Ovary (tissue), 3 donors: ENCODE results near the gene UQCRH.

Experiments used
- EP300 ChIP-seq: sonication (generic); formaldehyde crosslinking; IDR thresholded peaks from one replicate; pipeline ENCODE4 v1.6.1; 2017; ENCODE audit warnings: antibody characterized with exemption
- POLR2A ChIP-seq: fragments of 450-650 bp; IDR thresholded peaks from one replicate; pipeline ENCODE4 v1.6.1; 2017; ENCODE audit warnings: antibody characterized with exemption, mild to moderate bottlenecking, moderate library complexity
- TF ChIP-seq, protein P1 (sequence below), 3 donors: fragments of 450-650 bp in 2 of 3; fragments of 200-600 bp in 1 of 3; IDR thresholded peaks; one replicate each; pipeline versions ENCODE4 v1.5.1 to v1.8.0; 2016 to 2022; ENCODE audit warnings: antibody characterized with exemption in 3 of 3, mild to moderate bottlenecking in 1 of 3
- donor health status: DM: no; HTN: no; CAD: no.

DNA sequence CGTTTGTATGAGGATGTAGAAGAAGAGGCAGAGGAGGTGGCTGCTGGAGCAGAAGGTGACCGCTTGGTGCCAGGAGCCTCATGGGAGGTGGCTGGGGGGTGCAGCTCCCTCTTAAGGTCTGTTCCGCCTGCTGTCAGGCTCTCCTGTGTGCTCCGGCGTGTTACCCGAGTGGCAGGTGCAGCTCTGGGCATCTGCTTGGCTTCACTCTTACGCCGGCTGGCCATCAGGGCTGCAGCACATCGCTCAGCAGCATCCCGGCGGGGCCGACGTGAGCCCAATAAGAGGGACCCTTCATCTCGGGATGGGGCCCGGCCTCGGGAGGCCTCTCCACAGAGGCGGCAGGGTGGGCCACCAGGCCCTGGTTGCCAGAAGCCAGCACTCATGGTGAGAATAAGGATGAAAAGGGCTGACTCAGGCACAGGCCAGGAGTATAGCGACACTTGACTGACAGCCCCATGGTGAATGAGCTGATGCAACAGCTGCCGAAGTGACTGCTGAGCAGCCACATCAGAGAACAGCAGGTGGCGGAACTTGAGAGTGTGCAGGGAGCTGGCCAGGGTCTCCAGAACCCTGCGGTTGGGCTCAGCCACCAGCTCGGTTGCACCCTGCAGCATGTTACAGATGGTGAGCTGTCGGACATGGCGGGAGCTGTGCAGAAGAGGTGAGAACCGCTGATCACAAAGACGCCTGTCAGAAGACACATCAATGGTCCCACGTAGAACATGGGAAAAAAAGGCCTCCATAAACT lies 17.6 kb upstream of the UQCRH start:
- TF ChIP-seq POLR2A (no peak), EP300 (no peak)
- TF ChIP-seq, protein P1, sequence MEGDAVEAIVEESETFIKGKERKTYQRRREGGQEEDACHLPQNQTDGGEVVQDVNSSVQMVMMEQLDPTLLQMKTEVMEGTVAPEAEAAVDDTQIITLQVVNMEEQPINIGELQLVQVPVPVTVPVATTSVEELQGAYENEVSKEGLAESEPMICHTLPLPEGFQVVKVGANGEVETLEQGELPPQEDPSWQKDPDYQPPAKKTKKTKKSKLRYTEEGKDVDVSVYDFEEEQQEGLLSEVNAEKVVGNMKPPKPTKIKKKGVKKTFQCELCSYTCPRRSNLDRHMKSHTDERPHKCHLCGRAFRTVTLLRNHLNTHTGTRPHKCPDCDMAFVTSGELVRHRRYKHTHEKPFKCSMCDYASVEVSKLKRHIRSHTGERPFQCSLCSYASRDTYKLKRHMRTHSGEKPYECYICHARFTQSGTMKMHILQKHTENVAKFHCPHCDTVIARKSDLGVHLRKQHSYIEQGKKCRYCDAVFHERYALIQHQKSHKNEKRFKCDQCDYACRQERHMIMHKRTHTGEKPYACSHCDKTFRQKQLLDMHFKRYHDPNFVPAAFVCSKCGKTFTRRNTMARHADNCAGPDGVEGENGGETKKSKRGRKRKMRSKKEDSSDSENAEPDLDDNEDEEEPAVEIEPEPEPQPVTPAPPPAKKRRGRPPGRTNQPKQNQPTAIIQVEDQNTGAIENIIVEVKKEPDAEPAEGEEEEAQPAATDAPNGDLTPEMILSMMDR (IDR thresholded peaks at IDR 0.05) = no peak
